DMS153 treated with DMSO at 0.1 percent for 48 hours (cell line): ENCODE measurements around the gene KIF25.

Source experiments
- DNase-seq: peaks from one replicate; lab custom pipeline; 2025; ENCODE audit not compliant: unreplicated experiment; lab: John Stamatoyannopoulos, UW

Gene KIF25

GRCh38 chr6:167997642-167998041 is at the start of gene KIF25:
Gene KIF25, plus strand, starts transcription at chr6:167997671. Its CDS starts 31,915 bp downstream, at chr6:168029586.
- DNase-seq, result no peak

GRCh38 chr6:167947716-167948115 is 49.8 kb upstream of the KIF25 start:
- no peak for DNase-seq

GRCh38 chr6:167948716-167949115 is 48.8 kb upstream of the KIF25 start:
- no peak for DNase-seq

GRCh38 chr6:167949121-167949684 is 48.3 kb upstream of the KIF25 start:
- DNase-seq, result no peak

GRCh38 chr6:167951781-167952511 is 45.5 kb upstream of the KIF25 start:
- DNase-seq, result no peak

- no peak for DNase-seq
Measured at GRCh38 chr6:167952512-167952859, 45.0 kb upstream of the KIF25 start.

- DNase-seq, result no peak
Measured at GRCh38 chr6:167953551-167953950, 43.9 kb upstream of the KIF25 start.

- no peak for DNase-seq
Measured at GRCh38 chr6:167954151-167954550, 43.3 kb upstream of the KIF25 start.

GRCh38 chr6:167956491-167956890 is 41.0 kb upstream of the KIF25 start:
- no peak for DNase-seq

GRCh38 chr6:167956983-167957492 is 40.4 kb upstream of the KIF25 start:
- no peak for DNase-seq

- DNase-seq, result no peak
Measured at GRCh38 chr6:167957626-167958025, 39.8 kb upstream of the KIF25 start.

GRCh38 chr6:167960579-167960978 is 36.9 kb upstream of the KIF25 start:
- DNase-seq, result no peak

- no peak for DNase-seq
Measured at GRCh38 chr6:167962711-167963110, 34.8 kb upstream of the KIF25 start.

- no peak for DNase-seq
Measured at GRCh38 chr6:167963589-167964057, 33.8 kb upstream of the KIF25 start.

GRCh38 chr6:167965592-167966539 is 31.6 kb upstream of the KIF25 start:
- no peak for DNase-seq

- no peak for DNase-seq
Measured at GRCh38 chr6:167966540-167966905, 30.9 kb upstream of the KIF25 start.

- DNase-seq, result no peak
Measured at GRCh38 chr6:167968091-167968490, 29.4 kb upstream of the KIF25 start.

GRCh38 chr6:167970230-167970629 is 27.2 kb upstream of the KIF25 start:
- no peak for DNase-seq

GRCh38 chr6:167972193-167972592 is 25.3 kb upstream of the KIF25 start:
- DNase-seq, result no peak

GRCh38 chr6:167973148-167973885 is 24.2 kb upstream of the KIF25 start:
- no peak for DNase-seq
